Large intestine (tissue), 3 donors: ENCODE results near the gene CD82. TPM values are rescaled to one million over a fixed set of nuclear protein-coding genes. Genes with fewer than 3 reads are reported as not detected.
"Not testable (repeated sequence)": the region's sequence is repeated elsewhere in the genome, so short reads cannot be mapped to it uniquely, and the experiment has no call there.

Source experiments
- DNase-seq, 2 donors: peaks; one replicate each; pipeline versions ENCODE4 v3.0.0 to v3.0.0-alpha.2; 2013
- H3K27ac ChIP-seq: one replicate; pipeline ENCODE4 v1.5.1; 2013; ENCODE audit warnings: low read length
- H3K27me3 ChIP-seq: 2 replicates; pipeline ENCODE4 v1.6.1; 2013; ENCODE audit warnings: low read length; ENCODE audit not compliant: control insufficient read depth, insufficient read depth
- H3K36me3 ChIP-seq: 2 replicates; pipeline ENCODE4 v1.6.1; 2013; ENCODE audit warnings: low read length; ENCODE audit not compliant: control insufficient read depth, insufficient read depth
- H3K4me1 ChIP-seq: one replicate; pipeline ENCODE4 v1.6.1; 2013; ENCODE audit warnings: low read length; ENCODE audit not compliant: control insufficient read depth, insufficient read depth
- H3K4me3 ChIP-seq: one replicate; pipeline ENCODE4 v1.5.1; 2013; ENCODE audit warnings: low read length
- H3K9me3 ChIP-seq: one replicate; pipeline ENCODE4 v1.6.1; 2013; ENCODE audit warnings: mild to moderate bottlenecking, low read depth, low read length, moderate library complexity; ENCODE audit not compliant: control insufficient read depth
- WGBS: methylation state at CpG from one replicate; pipeline ENCODE4 v1.1.5; 2013; ENCODE audit warnings: low lambda C conversion rate; ENCODE audit not compliant: insufficient coverage; 5-methylcytosine and 5-hydroxymethylcytosine counted together
- polyA plus RNA-seq: library from polyadenylated mRNA; unstranded; fragments of 120-200 nt; gene quantifications from one replicate; pipeline ENCODE4 v1.2.1, GENCODE V29; 2013

Gene CD82
- polyA plus RNA-seq, 1 donor: 106 TPM

DNA sequence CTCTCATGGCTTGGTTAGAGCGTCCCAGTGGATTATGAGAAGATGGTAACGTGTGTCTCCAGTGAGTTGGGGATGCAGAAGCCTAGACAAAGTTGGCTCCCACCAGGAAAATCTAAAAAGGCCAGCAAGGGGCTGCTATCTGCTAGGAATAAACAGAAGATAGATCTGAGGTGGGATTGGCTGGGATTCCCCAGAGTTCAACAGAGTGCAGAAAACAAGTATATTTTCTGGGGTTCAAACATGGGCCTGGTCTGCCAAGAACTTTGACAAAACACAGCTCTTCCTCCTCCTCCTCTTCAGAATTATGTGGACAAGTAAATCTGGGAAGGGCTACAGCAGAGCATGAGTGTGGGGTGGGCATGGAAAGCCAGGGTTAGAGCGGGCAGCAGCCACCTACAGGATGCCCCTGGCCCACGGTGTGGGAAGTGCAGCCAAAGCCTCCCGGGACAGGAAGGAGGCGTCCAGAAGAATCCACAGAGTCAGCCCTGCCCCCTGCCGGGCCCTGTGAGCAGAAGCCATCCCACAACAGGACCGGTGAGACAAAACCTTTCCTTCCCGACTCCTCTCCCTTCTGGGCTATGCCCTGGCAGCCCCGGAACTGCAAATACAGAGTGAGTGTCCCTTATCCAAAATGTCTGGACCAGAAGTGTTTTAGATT, 67.1 kb downstream of the CD82 start:
- DNase-seq: peak in 1 of 2 donors; percentile 61
- Histone ChIP-seq H3K27me3 (no peaks in the 10 kb centered on the region), H3K36me3 (no peaks in the 10 kb centered on the region), H3K9me3 (no peaks in the 10 kb centered on the region), H3K4me1 (peaks cover 37% of the 10 kb centered on the region), H3K4me3 (no peak overlapping the region), H3K27ac (no peak overlapping the region)
- WGBS: no CpG with 5 or more reads among the region's 10 CpGs

DNA sequence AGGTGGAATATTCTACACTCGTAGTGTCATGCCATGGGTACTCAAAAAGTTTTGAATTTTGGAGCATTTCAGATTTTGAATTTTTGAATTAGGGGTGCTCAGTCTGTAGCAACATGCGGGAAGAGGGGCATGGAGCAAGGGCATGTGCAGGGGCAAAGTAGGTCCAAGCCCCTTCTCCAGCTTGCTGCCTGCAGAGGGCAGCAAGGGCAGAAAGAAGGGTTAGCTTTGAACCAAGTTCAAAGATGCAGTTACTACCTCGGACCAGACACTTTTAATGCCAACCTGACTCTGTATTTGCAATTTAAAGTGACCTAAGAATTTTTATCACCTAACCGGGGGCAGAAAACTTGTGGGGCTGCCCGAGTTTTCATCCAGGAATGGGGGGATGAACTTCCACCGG, 68.2 kb downstream of the CD82 start:
- Histone ChIP-seq H3K27ac (no peak overlapping the region), H3K27me3 (no peaks in the 10 kb centered on the region), H3K9me3 (no peaks in the 10 kb centered on the region), H3K4me3 (no peak overlapping the region), H3K36me3 (no peaks in the 10 kb centered on the region), H3K4me1 (peaks cover 32% of the 10 kb centered on the region)
- WGBS: 80% methylated on average over 1 of the region's 6 CpGs
- peak in 1 of 2 donors; percentile 13 for DNase-seq

DNA sequence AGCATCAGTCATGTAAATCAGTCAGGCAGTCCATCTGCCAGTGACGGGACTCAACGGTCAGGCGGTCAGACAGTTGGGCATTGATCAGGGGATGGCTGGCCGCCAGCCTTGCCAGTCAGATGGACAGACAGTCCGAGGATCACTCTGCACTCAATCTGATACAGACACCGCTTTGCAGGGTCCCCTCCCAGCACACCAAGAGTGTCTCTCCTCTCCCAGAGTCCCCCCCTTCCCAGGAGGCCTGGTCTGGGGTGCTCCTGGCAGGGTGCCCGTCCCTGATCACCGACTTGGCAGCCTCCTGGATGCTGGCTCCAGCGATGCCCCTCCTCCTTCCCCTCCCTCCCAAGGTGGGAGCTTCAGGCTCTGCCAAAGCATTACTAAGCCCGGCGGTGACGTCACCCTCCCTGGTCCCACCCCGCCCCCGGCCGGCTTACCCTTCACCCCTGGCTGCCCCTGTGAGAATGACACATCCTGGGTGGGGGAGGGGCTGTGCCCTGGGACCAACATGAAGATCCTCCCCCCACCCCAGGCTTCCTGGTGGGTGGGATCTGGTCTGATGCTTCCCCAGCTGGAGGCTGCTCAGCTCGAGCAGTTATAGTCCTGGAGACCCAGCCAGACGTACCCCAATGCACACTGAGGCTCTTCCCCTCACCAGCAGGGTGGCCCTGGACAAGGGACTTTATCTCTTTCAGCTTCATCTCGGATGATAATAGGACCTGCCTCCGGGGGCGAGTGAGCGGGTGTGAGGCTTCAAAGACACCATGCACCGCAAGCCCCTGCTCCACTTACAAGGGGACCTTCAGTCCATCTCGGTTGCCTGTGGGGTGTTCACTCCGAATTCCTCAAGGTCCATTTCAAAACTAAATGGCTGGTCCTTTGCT, 69.2 kb downstream of the CD82 start:
- Histone ChIP-seq H3K36me3 (no peaks in the 10 kb centered on the region), H3K4me3 (no peak overlapping the region), H3K27me3 (no peaks in the 10 kb centered on the region), H3K27ac (no peak overlapping the region), H3K4me1 (peaks cover 23% of the 10 kb centered on the region), H3K9me3 (no peaks in the 10 kb centered on the region)
- no CpG with 5 or more reads among the region's 24 CpGs for WGBS
- DNase-seq: peak; percentile 78 to 82

DNA sequence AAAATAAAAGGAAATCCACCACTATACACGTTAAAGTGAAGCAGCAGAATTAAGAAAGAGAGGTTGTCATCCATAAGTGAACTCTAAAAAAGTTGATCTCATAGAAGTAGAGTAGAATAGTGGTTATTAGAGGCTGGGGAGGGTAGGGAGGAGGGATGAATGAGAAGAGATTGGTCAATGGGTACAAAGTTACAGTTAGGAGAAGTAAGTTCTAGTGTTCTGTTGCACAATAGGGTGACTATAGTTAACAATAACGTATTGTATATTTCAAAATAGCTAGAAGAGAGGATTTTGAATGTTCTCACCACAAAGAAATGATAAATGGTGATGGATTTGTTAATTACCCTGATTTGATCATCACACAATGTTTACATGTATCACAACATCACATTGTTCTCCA, 72.0 kb downstream of the CD82 start:
- no peak overlapping the region for H3K4me3 ChIP-seq
- DNase-seq: peak in 1 of 2 donors; percentile 22
- no peak overlapping the region for H3K27ac ChIP-seq
- H3K4me1 ChIP-seq: peaks cover 20% of the 10 kb centered on the region
- WGBS: 83% methylated on average over 1 of the region's 2 CpGs
- no peaks in the 10 kb centered on the region for H3K36me3 ChIP-seq
- H3K27me3 ChIP-seq: no peaks in the 10 kb centered on the region
- peaks cover under 1% of the 10 kb centered on the region for H3K9me3 ChIP-seq

DNA sequence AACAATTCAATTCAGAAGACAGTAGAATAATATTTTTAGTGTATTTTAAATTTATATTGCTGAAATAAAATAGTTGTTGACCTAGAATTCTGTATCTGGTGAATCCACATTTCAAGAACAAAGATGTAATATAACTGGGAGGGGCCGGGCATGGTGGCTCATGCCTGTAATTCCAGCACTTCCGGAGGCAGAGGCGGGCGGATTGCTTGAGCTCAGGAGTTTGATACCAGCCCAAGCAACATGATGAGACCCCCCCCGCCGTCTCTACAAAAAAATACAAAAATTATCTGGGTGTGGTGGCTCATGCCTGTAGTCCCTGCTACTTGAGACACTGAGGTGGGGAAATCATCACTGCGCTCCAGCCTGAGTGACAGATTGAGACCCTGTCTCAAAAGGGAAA, 72.6 kb downstream of the CD82 start:
- H3K9me3 ChIP-seq: peaks cover 6% of the 10 kb centered on the region
- peaks cover 20% of the 10 kb centered on the region for H3K4me1 ChIP-seq
- H3K4me3 ChIP-seq: no peak overlapping the region
- no CpG with 5 or more reads among the region's 7 CpGs for WGBS
- no peaks in the 10 kb centered on the region for H3K27me3 ChIP-seq
- H3K36me3 ChIP-seq: no peaks in the 10 kb centered on the region
- peak in 1 of 2 donors; percentile 31 for DNase-seq
- H3K27ac ChIP-seq: no peak overlapping the region

DNA sequence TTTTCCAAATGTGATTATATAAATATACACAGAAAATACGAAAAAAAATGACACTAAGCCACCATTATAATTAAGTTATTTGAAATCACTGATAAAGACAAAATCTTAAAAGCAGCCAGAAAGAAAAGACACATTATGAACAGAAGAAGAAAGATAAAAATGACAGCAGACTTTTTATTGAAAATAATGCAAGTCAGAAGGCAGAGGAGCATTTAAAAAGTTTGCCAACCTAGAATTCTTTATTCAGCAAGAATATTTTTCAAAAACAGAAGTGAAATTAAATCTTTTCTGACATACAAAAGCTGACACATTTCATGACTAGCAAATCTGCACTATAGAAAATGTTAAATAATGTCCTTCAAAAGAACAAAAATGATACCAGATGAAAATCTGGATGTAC, 77.8 kb downstream of the CD82 start:
- H3K4me3 ChIP-seq: no peak overlapping the region
- H3K27me3 ChIP-seq: no peaks in the 10 kb centered on the region
- WGBS: 100% methylated on average over 1 of the region's 1 CpG
- no peak overlapping the region for H3K27ac ChIP-seq
- peaks cover 9% of the 10 kb centered on the region for H3K9me3 ChIP-seq
- H3K4me1 ChIP-seq: peaks cover under 1% of the 10 kb centered on the region
- no peak for DNase-seq
- H3K36me3 ChIP-seq: no peaks in the 10 kb centered on the region

DNA sequence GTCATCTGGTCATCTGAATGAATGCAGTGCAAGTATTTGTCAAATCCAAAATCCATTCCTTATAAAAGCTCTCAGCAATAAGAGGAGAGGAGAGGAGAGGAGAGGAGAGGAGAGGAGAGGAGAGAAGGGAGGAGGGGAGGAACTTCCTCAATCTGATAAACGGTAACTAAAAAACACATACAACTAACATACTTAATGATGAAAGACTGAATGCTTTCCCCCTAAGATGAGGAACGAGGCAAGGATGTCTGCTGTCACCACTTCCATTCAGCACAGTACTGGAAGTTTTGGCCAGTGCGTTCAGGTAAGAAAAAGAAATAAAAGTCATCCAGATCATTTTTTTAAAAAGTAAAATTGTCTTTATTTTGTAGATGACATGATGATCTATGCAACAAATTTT, 80.4 kb downstream of the CD82 start:
- Histone ChIP-seq H3K36me3 (no peaks in the 10 kb centered on the region), H3K27me3 (no peaks in the 10 kb centered on the region), H3K9me3 (peaks cover 9% of the 10 kb centered on the region), H3K4me1 (no peaks in the 10 kb centered on the region), H3K27ac (no peak overlapping the region), H3K4me3 (no peak overlapping the region)
- WGBS: 67% methylated on average over 1 of the region's 3 CpGs
- DNase-seq: no peak

DNA sequence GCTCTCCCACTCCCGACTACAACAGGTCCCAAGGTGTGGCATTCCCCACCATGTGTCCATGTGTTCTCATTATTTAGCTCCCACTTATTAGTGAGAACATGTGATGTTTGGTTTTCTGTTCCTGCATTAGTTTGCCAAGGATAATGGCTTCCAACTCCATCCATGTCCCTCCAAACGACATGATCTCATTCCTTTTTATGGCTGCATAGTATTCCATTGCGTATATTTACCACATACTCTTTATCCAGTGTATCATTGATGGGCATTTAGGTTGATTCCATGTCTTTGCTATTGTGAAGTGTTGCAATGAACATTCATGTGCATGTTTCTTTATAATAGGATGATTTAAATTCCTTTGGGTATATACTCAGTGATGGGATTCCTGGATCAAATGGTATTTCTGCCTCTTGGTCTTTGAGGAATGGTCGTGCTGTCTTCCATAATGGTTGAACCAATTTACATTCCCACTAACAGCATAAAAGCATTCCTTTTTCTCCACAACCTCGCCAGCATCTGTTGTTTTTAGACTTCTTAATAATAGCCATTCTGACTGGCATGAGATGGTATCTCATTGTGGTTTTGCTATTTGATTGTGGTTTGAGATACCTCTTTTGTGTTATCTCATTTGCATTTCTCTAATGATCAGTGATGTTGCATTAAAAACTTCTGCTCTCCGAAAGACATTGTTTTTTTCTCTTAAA, 81.9 kb downstream of the CD82 start:
- not testable (repeated sequence) for H3K27ac ChIP-seq

DNA sequence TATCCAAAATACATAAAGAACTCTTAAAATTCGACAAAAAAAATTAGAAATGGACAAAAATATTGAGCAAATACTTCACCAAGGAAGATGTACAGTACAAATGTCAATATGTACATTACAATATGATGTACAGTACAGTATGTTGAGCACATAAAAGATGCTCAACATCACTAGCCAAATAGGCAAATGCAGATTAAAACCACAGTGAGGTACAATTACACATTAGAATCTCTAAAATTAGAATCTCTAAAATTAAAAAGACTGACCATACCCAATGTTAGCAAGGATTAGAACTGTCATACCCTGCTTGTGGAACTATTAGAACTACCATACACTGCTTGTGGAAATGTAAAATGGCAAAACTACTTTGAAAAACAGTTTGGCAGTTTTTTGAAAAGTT, 82.6 kb downstream of the CD82 start:
- Histone ChIP-seq H3K4me1 (peaks cover 6% of the 10 kb centered on the region), H3K4me3 (no peak overlapping the region), H3K27me3 (no peaks in the 10 kb centered on the region), H3K9me3 (peaks cover 2% of the 10 kb centered on the region), H3K27ac (no peak overlapping the region), H3K36me3 (no peaks in the 10 kb centered on the region)
- DNase-seq: no peak
- 100% methylated on average over 1 of the region's 1 CpG for WGBS

More for the DNA sequence above, 81.9 kb downstream of the CD82 start:
- H3K9me3 ChIP-seq, DNase-seq, H3K36me3 ChIP-seq, H3K4me1 ChIP-seq, H3K27me3 ChIP-seq, H3K4me3 ChIP-seq: not testable (repeated sequence)
- WGBS: 76% methylated on average over 3 of the region's 6 CpGs

DNA sequence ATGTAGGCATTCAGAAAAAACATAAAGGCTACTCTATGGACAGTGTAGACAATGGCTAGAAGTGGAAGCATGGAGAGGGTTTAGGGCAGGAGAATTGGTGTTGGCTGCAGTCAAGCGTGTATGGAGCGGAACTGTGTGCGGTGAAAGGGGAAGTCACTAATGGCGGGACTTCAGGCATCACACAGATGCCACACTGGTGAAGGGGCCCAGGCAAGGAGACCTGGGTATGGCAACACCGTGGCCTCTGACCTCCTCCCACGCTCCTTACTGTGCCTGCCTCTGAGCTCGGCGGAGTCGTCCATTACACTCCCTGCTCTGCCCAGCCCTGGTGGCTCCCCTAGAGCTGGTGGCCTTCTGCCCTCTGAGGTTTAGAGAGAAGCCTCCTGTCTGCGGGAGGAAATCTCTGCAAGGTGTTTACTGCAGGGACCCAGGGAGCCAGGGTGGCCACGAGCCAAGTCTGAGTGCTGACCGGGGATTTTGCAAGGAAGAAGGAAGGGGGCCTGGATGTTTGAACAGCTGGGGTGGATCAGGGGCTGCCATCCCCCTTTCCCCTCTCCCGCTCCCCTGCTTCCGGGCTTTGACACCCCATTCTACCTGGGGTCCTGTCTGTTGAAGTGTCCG, 86.2 kb downstream of the CD82 start:
- no peak overlapping the region for H3K27ac ChIP-seq
- no peaks in the 10 kb centered on the region for H3K9me3 ChIP-seq
- no peaks in the 10 kb centered on the region for H3K27me3 ChIP-seq
- H3K4me3 ChIP-seq: no peak overlapping the region
- WGBS: no CpG with 5 or more reads among the region's 15 CpGs
- H3K4me1 ChIP-seq: peaks cover 20% of the 10 kb centered on the region
- no peak for DNase-seq
- H3K36me3 ChIP-seq: no peaks in the 10 kb centered on the region
